Mesodermal cell (in vitro differentiated cells): ENCODE measurements around the gene ARHGAP26.

ENCODE experiments used
- H3K27ac ChIP-seq: 2 replicates; pipeline ENCODE4 v1.7.0; 2013; ENCODE audit warnings: mild to moderate bottlenecking, low read depth, low read length, moderate library complexity; ENCODE audit not compliant: severe bottlenecking
- H3K36me3 ChIP-seq: 2 replicates; pipeline ENCODE4 v1.7.1; 2013; ENCODE audit warnings: mild to moderate bottlenecking, low read length, moderate library complexity; ENCODE audit not compliant: control insufficient read depth, insufficient read depth
- H3K4me1 ChIP-seq: one replicate; pipeline ENCODE4 v1.7.1; 2013; ENCODE audit warnings: mild to moderate bottlenecking, low read length; ENCODE audit not compliant: insufficient read depth, control insufficient read depth, poor library complexity, severe bottlenecking
- H3K4me3 ChIP-seq: 2 replicates; pipeline ENCODE4 v1.7.0; 2013; ENCODE audit warnings: low read length, control low read depth, mild to moderate bottlenecking; ENCODE audit not compliant: insufficient read depth, poor library complexity, severe bottlenecking; ENCODE audit errors: extremely low read depth
- H3K9me3 ChIP-seq: 2 replicates; pipeline ENCODE4 v1.7.1; 2013; ENCODE audit warnings: mild to moderate bottlenecking, low read length, moderate library complexity; ENCODE audit not compliant: control insufficient read depth
- WGBS, 2 experiments: methylation state at CpG; one replicate each; pipeline ENCODE4 v1.1.5; 2013; ENCODE audit warnings: missing lambda C conversion rate in 2 of 2; ENCODE audit not compliant: insufficient coverage in 2 of 2; 5-methylcytosine and 5-hydroxymethylcytosine counted together

ARHGAP26 gene

GRCh38 chr5:143036146-143036927, 266.2 kb downstream of the ARHGAP26 start:
- no peaks in the 10 kb centered on the region for H3K36me3 ChIP-seq
- H3K4me1 ChIP-seq, result peaks cover 7% of the 10 kb centered on the region
- H3K27ac ChIP-seq, result no peak overlapping the region
- WGBS, 2 experiments, result 60 to 90% methylated on average over 1 to 2 of the region's 4 CpGs
- H3K9me3 ChIP-seq, result no peaks in the 10 kb centered on the region
- H3K4me3 ChIP-seq, result no peak overlapping the region

- H3K27ac ChIP-seq, result no peak overlapping the region
- H3K36me3 ChIP-seq, result no peaks in the 10 kb centered on the region
- WGBS, 2 experiments, result 41 to 48% methylated on average over 3 of the region's 3 CpGs
- H3K4me3 ChIP-seq, result no peak overlapping the region
- no peaks in the 10 kb centered on the region for H3K9me3 ChIP-seq
- peaks cover 7% of the 10 kb centered on the region for H3K4me1 ChIP-seq
These were observed 266.9 kb downstream of the ARHGAP26 start for GRCh38 chr5:143037071-143037470.

GRCh38 chr5:143037708-143038107, 267.5 kb downstream of the ARHGAP26 start:
- Histone ChIP-seq H3K27ac (no peak overlapping the region), H3K9me3 (no peaks in the 10 kb centered on the region), H3K36me3 (no peaks in the 10 kb centered on the region), H3K4me1 (peaks cover 7% of the 10 kb centered on the region), H3K4me3 (no peak overlapping the region)
- WGBS, 2 experiments, result 83% methylated on average over 1 of the region's 1 CpG; no CpG with 5 or more reads in 1 of the 2 experiments

- H3K27ac ChIP-seq, result no peak overlapping the region
- 96 to 100% methylated on average over 2 of the region's 2 CpGs for WGBS, 2 experiments
- no peak overlapping the region for H3K4me3 ChIP-seq
- H3K36me3 ChIP-seq, result no peaks in the 10 kb centered on the region
- H3K4me1 ChIP-seq, result peaks cover 7% of the 10 kb centered on the region
- no peaks in the 10 kb centered on the region for H3K9me3 ChIP-seq
These were observed 270.4 kb downstream of the ARHGAP26 start for GRCh38 chr5:143040622-143041021.

- no peak overlapping the region for H3K27ac ChIP-seq
- 93 to 100% methylated on average over 4 to 6 of the region's 7 CpGs for WGBS, 2 experiments
- H3K9me3 ChIP-seq, result no peaks in the 10 kb centered on the region
- no peak overlapping the region for H3K4me3 ChIP-seq
- no peaks in the 10 kb centered on the region for H3K36me3 ChIP-seq
- peaks cover 7% of the 10 kb centered on the region for H3K4me1 ChIP-seq
These were observed 271.3 kb downstream of the ARHGAP26 start for GRCh38 chr5:143041461-143041860.

GRCh38 chr5:143041972-143042770, 272.0 kb downstream of the ARHGAP26 start:
- Histone ChIP-seq H3K4me1 (peaks cover 4% of the 10 kb centered on the region), H3K27ac (no peak overlapping the region), H3K36me3 (no peaks in the 10 kb centered on the region), H3K9me3 (no peaks in the 10 kb centered on the region), H3K4me3 (no peak overlapping the region)
- WGBS, 2 experiments, result 97 to 100% methylated on average over 4 to 6 of the region's 6 CpGs

- H3K27ac ChIP-seq, result no peak overlapping the region
- H3K4me3 ChIP-seq, result no peak overlapping the region
- no peaks in the 10 kb centered on the region for H3K9me3 ChIP-seq
- H3K36me3 ChIP-seq, result no peaks in the 10 kb centered on the region
- 70% methylated on average over 2 of the region's 4 CpGs; no CpG with 5 or more reads in 1 of the 2 experiments for WGBS, 2 experiments
- H3K4me1 ChIP-seq, result no peaks in the 10 kb centered on the region
These were observed 274.1 kb downstream of the ARHGAP26 start for GRCh38 chr5:143044265-143044664.

GRCh38 chr5:143045062-143045461, 274.9 kb downstream of the ARHGAP26 start:
- no peak overlapping the region for H3K4me3 ChIP-seq
- H3K36me3 ChIP-seq, result no peaks in the 10 kb centered on the region
- no peaks in the 10 kb centered on the region for H3K9me3 ChIP-seq
- no peaks in the 10 kb centered on the region for H3K4me1 ChIP-seq
- WGBS, 2 experiments, result 97 to 100% methylated on average over 1 to 3 of the region's 3 CpGs
- no peak overlapping the region for H3K27ac ChIP-seq

GRCh38 chr5:143046314-143046713, 276.1 kb downstream of the ARHGAP26 start:
- Histone ChIP-seq H3K36me3 (no peaks in the 10 kb centered on the region), H3K4me1 (no peaks in the 10 kb centered on the region), H3K27ac (no peak overlapping the region), H3K4me3 (no peak overlapping the region), H3K9me3 (no peaks in the 10 kb centered on the region)
- 86% methylated on average over 1 of the region's 1 CpG; no CpG with 5 or more reads in 1 of the 2 experiments for WGBS, 2 experiments

GRCh38 chr5:143047091-143047490, 276.9 kb downstream of the ARHGAP26 start:
- no peaks in the 10 kb centered on the region for H3K9me3 ChIP-seq
- no peak overlapping the region for H3K27ac ChIP-seq
- H3K36me3 ChIP-seq, result no peaks in the 10 kb centered on the region
- 80 to 100% methylated on average over 1 of the region's 1 CpG for WGBS, 2 experiments
- no peaks in the 10 kb centered on the region for H3K4me1 ChIP-seq
- no peak overlapping the region for H3K4me3 ChIP-seq
